Esophagus muscularis mucosa (tissue), 3 donors: ENCODE measurements around the gene ANXA10.

ENCODE experiments used
- POLR2A ChIP-seq: fragments of 450-650 bp; IDR thresholded peaks from one replicate; pipeline ENCODE4 v1.6.1; 2017; ENCODE audit warnings: antibody characterized with exemption, moderate library complexity, mild to moderate bottlenecking, low read depth
- POLR2AphosphoS5 ChIP-seq, 2 donors: sonication (generic); formaldehyde crosslinking; IDR thresholded peaks; one replicate each; pipeline ENCODE4 v1.6.1; 2017; ENCODE audit warnings: antibody characterized with exemption in 2 of 2
- TF ChIP-seq, protein P1 (sequence below), 3 experiments: fragments of 200-600 bp in 2 of 3; fragments of 450-650 bp in 1 of 3; sonication (generic) in 2 of 3; IDR thresholded peaks; one replicate each; pipeline ENCODE4 v1.5.1; 2017 to 2019; ENCODE audit warnings: antibody characterized with exemption in 3 of 3, mild to moderate bottlenecking in 2 of 3, moderate library complexity in 1 of 3

DNA sequence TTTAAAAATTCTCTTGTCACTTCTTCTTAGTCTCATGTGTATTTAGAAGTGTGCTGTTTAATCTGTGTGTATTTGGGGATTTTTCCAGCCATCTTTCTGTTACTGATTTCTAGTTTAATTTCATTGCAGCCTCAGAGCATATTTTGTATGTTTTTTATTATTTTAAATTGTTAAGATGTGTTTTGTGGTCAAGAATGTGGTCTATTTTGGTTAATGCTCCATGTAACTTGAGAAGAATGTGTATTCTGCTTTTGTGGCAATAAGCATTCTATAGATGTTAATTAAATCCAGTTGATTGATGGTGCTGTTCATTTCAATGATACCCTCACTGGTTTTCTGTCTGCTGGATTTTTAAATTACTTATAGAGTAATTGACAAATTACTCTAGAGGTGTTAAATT, 38.9 kb downstream of the ANXA10 start:
- TF ChIP-seq, protein P1, sequence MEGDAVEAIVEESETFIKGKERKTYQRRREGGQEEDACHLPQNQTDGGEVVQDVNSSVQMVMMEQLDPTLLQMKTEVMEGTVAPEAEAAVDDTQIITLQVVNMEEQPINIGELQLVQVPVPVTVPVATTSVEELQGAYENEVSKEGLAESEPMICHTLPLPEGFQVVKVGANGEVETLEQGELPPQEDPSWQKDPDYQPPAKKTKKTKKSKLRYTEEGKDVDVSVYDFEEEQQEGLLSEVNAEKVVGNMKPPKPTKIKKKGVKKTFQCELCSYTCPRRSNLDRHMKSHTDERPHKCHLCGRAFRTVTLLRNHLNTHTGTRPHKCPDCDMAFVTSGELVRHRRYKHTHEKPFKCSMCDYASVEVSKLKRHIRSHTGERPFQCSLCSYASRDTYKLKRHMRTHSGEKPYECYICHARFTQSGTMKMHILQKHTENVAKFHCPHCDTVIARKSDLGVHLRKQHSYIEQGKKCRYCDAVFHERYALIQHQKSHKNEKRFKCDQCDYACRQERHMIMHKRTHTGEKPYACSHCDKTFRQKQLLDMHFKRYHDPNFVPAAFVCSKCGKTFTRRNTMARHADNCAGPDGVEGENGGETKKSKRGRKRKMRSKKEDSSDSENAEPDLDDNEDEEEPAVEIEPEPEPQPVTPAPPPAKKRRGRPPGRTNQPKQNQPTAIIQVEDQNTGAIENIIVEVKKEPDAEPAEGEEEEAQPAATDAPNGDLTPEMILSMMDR (IDR thresholded peaks at IDR 0.05): no peak
- TF ChIP-seq POLR2A (no peak), POLR2AphosphoS5 (IDR thresholded peaks at IDR 0.05) (no peak)
